Measurements from ENCODE around the gene LYSET.

The LYSET gene

GRCh38 chr14:93175492-93175891 lies 9.6 kb upstream of the LYSET start:
- Histone ChIP-seq H3K9ac (ENCODE audit: low read length) (no peak overlapping the region), H3K23ac (ENCODE audit: low read length in 2 of 2) (no peak overlapping the region), H2AK5ac (ENCODE audit: low read length, severe bottlenecking) (no peak overlapping the region), H3K18ac (ENCODE audit: low read depth in 1 of 2, low read length in 2 of 2) (no peak overlapping the region), H4K8ac (ENCODE audit: low read length) (no peak overlapping the region), H2BK120ac (ENCODE audit: low read depth, low read length) (no peak overlapping the region), H3K4me2 (ENCODE audit: low read length, poor library complexity, severe bottlenecking) (no peak overlapping the region), H3K4me1 (ENCODE audit: control insufficient read depth, insufficient read depth, low read depth, low read length) (peaks cover 5% of the 10 kb centered on the region), H3K79me1 (replicated peaks; ENCODE audit: low read length, poor library complexity, severe bottlenecking) (no peaks in the 10 kb centered on the region), H3K4ac (ENCODE audit: low read depth in 1 of 2, low read length in 2 of 2) (no peak overlapping the region), H3K27ac (ENCODE audit: low read length, poor library complexity, severe bottlenecking) (no peak overlapping the region), H3K14ac (ENCODE audit: low read length in 2 of 2) (no peak overlapping the region), H2BK12ac (ENCODE audit: low read length in 2 of 2) (no peak overlapping the region), H4K91ac (ENCODE audit: low read length) (no peak overlapping the region), H2AFZ (ENCODE audit: low read depth, low read length) (no peak overlapping the region), H2BK5ac (ENCODE audit: low read depth, low read length, poor library complexity, severe bottlenecking) (no peak overlapping the region), H3K9me3 (ENCODE audit: control insufficient read depth, low read length) (no peaks in the 10 kb centered on the region), H3K4me3 (ENCODE audit: insufficient read depth in 1 of 2, low read depth in 1 of 2, low read length in 2 of 2) (no peak overlapping the region), H2BK15ac (ENCODE audit: low read depth, poor library complexity, severe bottlenecking) (no peak overlapping the region), H3K27me3 (ENCODE audit: control insufficient read depth in 1 of 2, insufficient read depth in 1 of 2, low read length in 2 of 2) (peaks cover 0 to 5% of the 10 kb centered on the region in 2 experiments), H3K36me3 (ENCODE audit: control insufficient read depth in 1 of 2, insufficient read depth in 2 of 2, low read depth in 1 of 2, low read length in 2 of 2) (no peaks in the 10 kb centered on the region)
- DNase-seq, result no peak
- 91% methylated on average over 5 of the region's 6 CpGs for WGBS

GRCh38 chr14:93183596-93184317 lies 1.4 kb upstream of the LYSET start:
- no peak overlapping the region for H3K23ac ChIP-seq (ENCODE audit: low read length in 2 of 2)
- H3K14ac ChIP-seq (ENCODE audit: low read length in 2 of 2), result no peak overlapping the region
- peak overlapping the region; percentile 88 for H3K4me2 ChIP-seq (ENCODE audit: low read length, poor library complexity, severe bottlenecking)
- H2AK5ac ChIP-seq (ENCODE audit: low read length, severe bottlenecking), result peak overlapping the region; percentile 6
- peaks cover 15 to 37% of the 10 kb centered on the region in 2 experiments for H3K36me3 ChIP-seq (ENCODE audit: control insufficient read depth in 1 of 2, insufficient read depth in 2 of 2, low read depth in 1 of 2, low read length in 2 of 2)
- no peak overlapping the region for H2BK15ac ChIP-seq (ENCODE audit: low read depth, poor library complexity, severe bottlenecking)
- H3K4me1 ChIP-seq (ENCODE audit: control insufficient read depth, insufficient read depth, low read depth, low read length), result peaks cover 6% of the 10 kb centered on the region
- no peaks in the 10 kb centered on the region for H3K9me3 ChIP-seq (ENCODE audit: control insufficient read depth, low read length)
- no peak overlapping the region for H2BK120ac ChIP-seq (ENCODE audit: low read depth, low read length)
- H4K91ac ChIP-seq (ENCODE audit: low read length), result peak overlapping the region; percentile 45
- no peak for DNase-seq
- peak overlapping the region; percentile 78 for H2AFZ ChIP-seq (ENCODE audit: low read depth, low read length)
- no peak overlapping the region for H2BK5ac ChIP-seq (ENCODE audit: low read depth, low read length, poor library complexity, severe bottlenecking)
- H3K27me3 ChIP-seq (ENCODE audit: control insufficient read depth in 1 of 2, insufficient read depth in 1 of 2, low read length in 2 of 2), result no peaks in the 10 kb centered on the region
- WGBS, result 54% methylated on average over 17 of the region's 17 CpGs
- H3K4me3 ChIP-seq (ENCODE audit: insufficient read depth in 1 of 2, low read depth in 1 of 2, low read length in 2 of 2), result peak overlapping the region; percentile 81 to 99
- no peak overlapping the region for H3K18ac ChIP-seq (ENCODE audit: low read depth in 1 of 2, low read length in 2 of 2)
- no peak overlapping the region for H3K27ac ChIP-seq (ENCODE audit: low read length, poor library complexity, severe bottlenecking)
- no peak overlapping the region for H2BK12ac ChIP-seq (ENCODE audit: low read length in 2 of 2)
- peaks cover 19% of the 10 kb centered on the region for H3K79me1 ChIP-seq (replicated peaks; ENCODE audit: low read length, poor library complexity, severe bottlenecking)
- H3K9ac ChIP-seq (ENCODE audit: low read length), result peak overlapping the region; percentile 93
- H3K4ac ChIP-seq (ENCODE audit: low read depth in 1 of 2, low read length in 2 of 2), result no peak overlapping the region
- H4K8ac ChIP-seq (ENCODE audit: low read length), result peak overlapping the region; percentile 83

GRCh38 chr14:93185349-93185720 lies 218 bp downstream of the LYSET start:
- Histone ChIP-seq H3K27ac (ENCODE audit: low read length, poor library complexity, severe bottlenecking) (peak overlapping the region; percentile 82), H2BK15ac (ENCODE audit: low read depth, poor library complexity, severe bottlenecking) (no peak overlapping the region), H2BK12ac (ENCODE audit: low read length in 2 of 2) (no peak overlapping the region), H2BK120ac (ENCODE audit: low read depth, low read length) (peak overlapping the region; percentile 92), H3K14ac (ENCODE audit: low read length in 2 of 2) (peak overlapping the region in 1 of 2 experiments; percentile 79), H3K4me3 (ENCODE audit: insufficient read depth in 1 of 2, low read depth in 1 of 2, low read length in 2 of 2) (peak overlapping the region; percentile 81 to 99), H3K4me2 (ENCODE audit: low read length, poor library complexity, severe bottlenecking) (peak overlapping the region; percentile 95), H3K23ac (ENCODE audit: low read length in 2 of 2) (no peak overlapping the region), H4K8ac (ENCODE audit: low read length) (peak overlapping the region; percentile 82), H2AK5ac (ENCODE audit: low read length, severe bottlenecking) (no peak overlapping the region), H3K9me3 (ENCODE audit: control insufficient read depth, low read length) (no peaks in the 10 kb centered on the region), H3K27me3 (ENCODE audit: control insufficient read depth in 1 of 2, insufficient read depth in 1 of 2, low read length in 2 of 2) (no peaks in the 10 kb centered on the region), H3K9ac (ENCODE audit: low read length) (peak overlapping the region; percentile 93), H3K79me1 (replicated peaks; ENCODE audit: low read length, poor library complexity, severe bottlenecking) (peaks cover 23% of the 10 kb centered on the region), H3K18ac (ENCODE audit: low read depth in 1 of 2, low read length in 2 of 2) (peak overlapping the region; percentile 68 to 91), H3K36me3 (ENCODE audit: control insufficient read depth in 1 of 2, insufficient read depth in 2 of 2, low read depth in 1 of 2, low read length in 2 of 2) (peaks cover 15 to 42% of the 10 kb centered on the region in 2 experiments), H4K91ac (ENCODE audit: low read length) (no peak overlapping the region), H3K4ac (ENCODE audit: low read depth in 1 of 2, low read length in 2 of 2) (peak overlapping the region in 1 of 2 experiments; percentile 85), H2BK5ac (ENCODE audit: low read depth, low read length, poor library complexity, severe bottlenecking) (no peak overlapping the region), H2AFZ (ENCODE audit: low read depth, low read length) (peak overlapping the region; percentile 92), H3K4me1 (ENCODE audit: control insufficient read depth, insufficient read depth, low read depth, low read length) (peaks cover 6% of the 10 kb centered on the region)
- 3% methylated on average over 9 of the region's 10 CpGs for WGBS
- DNase-seq, result no peak

- 98% methylated on average over 6 of the region's 6 CpGs for WGBS
These were observed 1.3 kb downstream of the LYSET start for GRCh38 chr14:93186466-93186865.

More at GRCh38 chr14:93186466-93186865, 1.3 kb downstream of the LYSET start:
- Histone ChIP-seq H3K9me3 (ENCODE audit: control insufficient read depth, low read length) (no peaks in the 10 kb centered on the region), H3K4me1 (ENCODE audit: control insufficient read depth, insufficient read depth, low read depth, low read length) (peaks cover 6% of the 10 kb centered on the region), H3K18ac (ENCODE audit: low read depth in 1 of 2, low read length in 2 of 2) (no peak overlapping the region), H3K79me1 (replicated peaks; ENCODE audit: low read length, poor library complexity, severe bottlenecking) (peaks cover 23% of the 10 kb centered on the region), H3K27me3 (ENCODE audit: control insufficient read depth in 1 of 2, insufficient read depth in 1 of 2, low read length in 2 of 2) (no peaks in the 10 kb centered on the region), H4K91ac (ENCODE audit: low read length) (no peak overlapping the region), H2AFZ (ENCODE audit: low read depth, low read length) (no peak overlapping the region), H2BK120ac (ENCODE audit: low read depth, low read length) (no peak overlapping the region), H3K9ac (ENCODE audit: low read length) (peak overlapping the region; percentile 29), H3K14ac (ENCODE audit: low read length in 2 of 2) (no peak overlapping the region), H3K36me3 (ENCODE audit: control insufficient read depth in 1 of 2, insufficient read depth in 2 of 2, low read depth in 1 of 2, low read length in 2 of 2) (peaks cover 11 to 42% of the 10 kb centered on the region in 2 experiments), H4K8ac (ENCODE audit: low read length) (no peak overlapping the region), H3K4me3 (ENCODE audit: insufficient read depth in 1 of 2, low read depth in 1 of 2, low read length in 2 of 2) (no peak overlapping the region), H3K27ac (ENCODE audit: low read length, poor library complexity, severe bottlenecking) (no peak overlapping the region), H2BK5ac (ENCODE audit: low read depth, low read length, poor library complexity, severe bottlenecking) (no peak overlapping the region), H2BK15ac (ENCODE audit: low read depth, poor library complexity, severe bottlenecking) (no peak overlapping the region), H2BK12ac (ENCODE audit: low read length in 2 of 2) (no peak overlapping the region), H2AK5ac (ENCODE audit: low read length, severe bottlenecking) (no peak overlapping the region), H3K23ac (ENCODE audit: low read length in 2 of 2) (no peak overlapping the region), H3K4ac (ENCODE audit: low read depth in 1 of 2, low read length in 2 of 2) (no peak overlapping the region), H3K4me2 (ENCODE audit: low read length, poor library complexity, severe bottlenecking) (no peak overlapping the region)
- DNase-seq, result peak; percentile 10

Data from mesenchymal stem cell (in vitro differentiated cells and primary cell).